ENCODE data around the gene GLTPD2.

GLTPD2 gene

GRCh38 chr17:4744999-4745969, 43.5 kb upstream of the GLTPD2 start:
- no peak overlapping the region for H3K9ac ChIP-seq (ENCODE audit: low read depth in 1 of 2, low read length in 2 of 2)
- no peak overlapping the region for H3K27ac ChIP-seq (ENCODE audit: low read depth, low read length)
- no peaks in the 10 kb centered on the region for H3K9me3 ChIP-seq (ENCODE audit: control insufficient read depth in 1 of 2, low read length in 2 of 2)
- no peak overlapping the region for H3K4me3 ChIP-seq (ENCODE audit: low read depth in 1 of 2, low read length in 2 of 2)
- H3K36me3 ChIP-seq (ENCODE audit: control insufficient read depth in 1 of 2, insufficient read depth in 2 of 2, low read length in 2 of 2), result no peaks in the 10 kb centered on the region
- no peaks in the 10 kb centered on the region for H3K4me1 ChIP-seq (ENCODE audit: control insufficient read depth in 1 of 2, insufficient read depth in 2 of 2, low read length in 2 of 2)
- peaks cover 3 to 4% of the 10 kb centered on the region in 2 donors for H3K27me3 ChIP-seq (ENCODE audit: control insufficient read depth in 1 of 2, insufficient read depth in 2 of 2, low read length in 2 of 2)

- H3K27me3 ChIP-seq (ENCODE audit: control insufficient read depth in 1 of 2, insufficient read depth in 2 of 2, low read length in 2 of 2), result peaks cover 3 to 4% of the 10 kb centered on the region in 2 donors
- no peak overlapping the region for H3K27ac ChIP-seq (ENCODE audit: low read depth, low read length)
Measured at GRCh38 chr17:4747847-4748246, 40.9 kb upstream of the GLTPD2 start.

GRCh38 chr17:4748686-4749085, 40.1 kb upstream of the GLTPD2 start:
- H3K27me3 ChIP-seq (ENCODE audit: control insufficient read depth in 1 of 2, insufficient read depth in 2 of 2, low read length in 2 of 2), result peaks cover 3 to 4% of the 10 kb centered on the region in 2 donors
- no peaks in the 10 kb centered on the region for H3K9me3 ChIP-seq (ENCODE audit: control insufficient read depth in 1 of 2, low read length in 2 of 2)
- H3K36me3 ChIP-seq (ENCODE audit: control insufficient read depth in 1 of 2, insufficient read depth in 2 of 2, low read length in 2 of 2), result no peaks in the 10 kb centered on the region
- no peaks in the 10 kb centered on the region for H3K4me1 ChIP-seq (ENCODE audit: control insufficient read depth in 1 of 2, insufficient read depth in 2 of 2, low read length in 2 of 2)
- no peak overlapping the region for H3K4me3 ChIP-seq (ENCODE audit: low read depth in 1 of 2, low read length in 2 of 2)
- H3K9ac ChIP-seq (ENCODE audit: low read depth in 1 of 2, low read length in 2 of 2), result no peak overlapping the region
- H3K27ac ChIP-seq (ENCODE audit: low read depth, low read length), result no peak overlapping the region

More at GRCh38 chr17:4747847-4748246, 40.9 kb upstream of the GLTPD2 start:
- Histone ChIP-seq H3K36me3 (ENCODE audit: control insufficient read depth in 1 of 2, insufficient read depth in 2 of 2, low read length in 2 of 2) (no peaks in the 10 kb centered on the region), H3K4me3 (ENCODE audit: low read depth in 1 of 2, low read length in 2 of 2) (no peak overlapping the region), H3K4me1 (ENCODE audit: control insufficient read depth in 1 of 2, insufficient read depth in 2 of 2, low read length in 2 of 2) (no peaks in the 10 kb centered on the region), H3K9ac (ENCODE audit: low read depth in 1 of 2, low read length in 2 of 2) (no peak overlapping the region), H3K9me3 (ENCODE audit: control insufficient read depth in 1 of 2, low read length in 2 of 2) (no peaks in the 10 kb centered on the region)

GRCh38 chr17:4750606-4751005, 38.2 kb upstream of the GLTPD2 start:
- Histone ChIP-seq H3K9ac (ENCODE audit: low read depth in 1 of 2, low read length in 2 of 2) (no peak overlapping the region), H3K27ac (ENCODE audit: low read depth, low read length) (no peak overlapping the region), H3K4me3 (ENCODE audit: low read depth in 1 of 2, low read length in 2 of 2) (no peak overlapping the region), H3K36me3 (ENCODE audit: control insufficient read depth in 1 of 2, insufficient read depth in 2 of 2, low read length in 2 of 2) (no peaks in the 10 kb centered on the region), H3K9me3 (ENCODE audit: control insufficient read depth in 1 of 2, low read length in 2 of 2) (no peaks in the 10 kb centered on the region), H3K4me1 (ENCODE audit: control insufficient read depth in 1 of 2, insufficient read depth in 2 of 2, low read length in 2 of 2) (no peaks in the 10 kb centered on the region), H3K27me3 (ENCODE audit: control insufficient read depth in 1 of 2, insufficient read depth in 2 of 2, low read length in 2 of 2) (peaks cover 0 to 3% of the 10 kb centered on the region in 2 donors)

- Histone ChIP-seq H3K36me3 (ENCODE audit: control insufficient read depth in 1 of 2, insufficient read depth in 2 of 2, low read length in 2 of 2) (no peaks in the 10 kb centered on the region), H3K4me3 (ENCODE audit: low read depth in 1 of 2, low read length in 2 of 2) (no peak overlapping the region), H3K9me3 (ENCODE audit: control insufficient read depth in 1 of 2, low read length in 2 of 2) (no peaks in the 10 kb centered on the region), H3K4me1 (ENCODE audit: control insufficient read depth in 1 of 2, insufficient read depth in 2 of 2, low read length in 2 of 2) (no peaks in the 10 kb centered on the region), H3K27ac (ENCODE audit: low read depth, low read length) (no peak overlapping the region), H3K27me3 (ENCODE audit: control insufficient read depth in 1 of 2, insufficient read depth in 2 of 2, low read length in 2 of 2) (peaks cover 0 to 3% of the 10 kb centered on the region in 2 donors), H3K9ac (ENCODE audit: low read depth in 1 of 2, low read length in 2 of 2) (no peak overlapping the region)
Measured at GRCh38 chr17:4751932-4752331, 36.8 kb upstream of the GLTPD2 start.

GRCh38 chr17:4753392-4753791, 35.4 kb upstream of the GLTPD2 start:
- peaks cover 0 to 3% of the 10 kb centered on the region in 2 donors for H3K27me3 ChIP-seq (ENCODE audit: control insufficient read depth in 1 of 2, insufficient read depth in 2 of 2, low read length in 2 of 2)
- H3K9me3 ChIP-seq (ENCODE audit: control insufficient read depth in 1 of 2, low read length in 2 of 2), result no peaks in the 10 kb centered on the region
- H3K4me1 ChIP-seq (ENCODE audit: control insufficient read depth in 1 of 2, insufficient read depth in 2 of 2, low read length in 2 of 2), result no peaks in the 10 kb centered on the region
- H3K4me3 ChIP-seq (ENCODE audit: low read depth in 1 of 2, low read length in 2 of 2), result no peak overlapping the region
- no peak overlapping the region for H3K9ac ChIP-seq (ENCODE audit: low read depth in 1 of 2, low read length in 2 of 2)
- no peak overlapping the region for H3K27ac ChIP-seq (ENCODE audit: low read depth, low read length)
- no peaks in the 10 kb centered on the region for H3K36me3 ChIP-seq (ENCODE audit: control insufficient read depth in 1 of 2, insufficient read depth in 2 of 2, low read length in 2 of 2)

GRCh38 chr17:4759776-4760236, 29.0 kb upstream of the GLTPD2 start:
- Histone ChIP-seq H3K27ac (ENCODE audit: low read depth, low read length) (no peak overlapping the region), H3K27me3 (ENCODE audit: control insufficient read depth in 1 of 2, insufficient read depth in 2 of 2, low read length in 2 of 2) (no peaks in the 10 kb centered on the region), H3K4me3 (ENCODE audit: low read depth in 1 of 2, low read length in 2 of 2) (no peak overlapping the region), H3K9ac (ENCODE audit: low read depth in 1 of 2, low read length in 2 of 2) (no peak overlapping the region), H3K4me1 (ENCODE audit: control insufficient read depth in 1 of 2, insufficient read depth in 2 of 2, low read length in 2 of 2) (no peaks in the 10 kb centered on the region), H3K9me3 (ENCODE audit: control insufficient read depth in 1 of 2, low read length in 2 of 2) (no peaks in the 10 kb centered on the region), H3K36me3 (ENCODE audit: control insufficient read depth in 1 of 2, insufficient read depth in 2 of 2, low read length in 2 of 2) (no peaks in the 10 kb centered on the region)

- H3K9ac ChIP-seq (ENCODE audit: low read depth in 1 of 2, low read length in 2 of 2), result no peak overlapping the region
- peaks cover 2 to 4% of the 10 kb centered on the region in 2 donors for H3K4me1 ChIP-seq (ENCODE audit: control insufficient read depth in 1 of 2, insufficient read depth in 2 of 2, low read length in 2 of 2)
- no peaks in the 10 kb centered on the region for H3K9me3 ChIP-seq (ENCODE audit: control insufficient read depth in 1 of 2, low read length in 2 of 2)
- no peaks in the 10 kb centered on the region for H3K36me3 ChIP-seq (ENCODE audit: control insufficient read depth in 1 of 2, insufficient read depth in 2 of 2, low read length in 2 of 2)
- H3K4me3 ChIP-seq (ENCODE audit: low read depth in 1 of 2, low read length in 2 of 2), result no peak overlapping the region
- H3K27ac ChIP-seq (ENCODE audit: low read depth, low read length), result no peak overlapping the region
- H3K27me3 ChIP-seq (ENCODE audit: control insufficient read depth in 1 of 2, insufficient read depth in 2 of 2, low read length in 2 of 2), result no peaks in the 10 kb centered on the region
Measured at GRCh38 chr17:4764595-4764994, 24.2 kb upstream of the GLTPD2 start.

DNA sequence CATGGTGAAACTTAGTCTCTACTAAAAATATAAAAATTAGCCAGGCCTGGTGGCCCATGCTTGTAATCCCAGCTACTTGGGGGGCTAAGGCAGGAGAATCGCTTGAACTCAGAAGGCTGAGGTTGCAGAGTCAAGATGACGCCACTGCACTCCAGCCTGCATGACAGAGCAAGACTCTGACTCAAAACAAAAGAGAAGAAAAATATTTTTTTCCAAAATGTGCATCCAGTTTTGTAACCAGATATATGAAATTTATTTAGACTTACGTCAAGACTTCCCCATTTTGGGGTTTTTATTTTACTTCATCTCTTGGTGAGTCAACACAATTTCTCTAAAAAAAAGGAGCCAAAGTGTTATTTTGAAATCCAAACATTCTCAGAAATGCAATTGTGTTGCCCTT, 22.6 kb upstream of the GLTPD2 start:
- H3K4me3 ChIP-seq (ENCODE audit: low read depth in 1 of 2, low read length in 2 of 2), result no peak overlapping the region
- H3K27ac ChIP-seq (ENCODE audit: low read depth, low read length), result no peak overlapping the region
- H3K9me3 ChIP-seq (ENCODE audit: control insufficient read depth in 1 of 2, low read length in 2 of 2), result no peaks in the 10 kb centered on the region
- peaks cover 12 to 15% of the 10 kb centered on the region in 2 donors for H3K4me1 ChIP-seq (ENCODE audit: control insufficient read depth in 1 of 2, insufficient read depth in 2 of 2, low read length in 2 of 2)
- H3K36me3 ChIP-seq (ENCODE audit: control insufficient read depth in 1 of 2, insufficient read depth in 2 of 2, low read length in 2 of 2), result no peaks in the 10 kb centered on the region
- no peaks in the 10 kb centered on the region for H3K27me3 ChIP-seq (ENCODE audit: control insufficient read depth in 1 of 2, insufficient read depth in 2 of 2, low read length in 2 of 2)
- H3K9ac ChIP-seq (ENCODE audit: low read depth in 1 of 2, low read length in 2 of 2), result no peak overlapping the region

GRCh38 chr17:4766723-4767122, 22.0 kb upstream of the GLTPD2 start:
- H3K27ac ChIP-seq (ENCODE audit: low read depth, low read length), result peak overlapping the region; percentile 32

More at GRCh38 chr17:4766723-4767122, 22.0 kb upstream of the GLTPD2 start:
- Histone ChIP-seq H3K36me3 (ENCODE audit: control insufficient read depth in 1 of 2, insufficient read depth in 2 of 2, low read length in 2 of 2) (no peaks in the 10 kb centered on the region), H3K4me1 (ENCODE audit: control insufficient read depth in 1 of 2, insufficient read depth in 2 of 2, low read length in 2 of 2) (peaks cover 12 to 20% of the 10 kb centered on the region in 2 donors), H3K4me3 (ENCODE audit: low read depth in 1 of 2, low read length in 2 of 2) (no peak overlapping the region), H3K9me3 (ENCODE audit: control insufficient read depth in 1 of 2, low read length in 2 of 2) (no peaks in the 10 kb centered on the region), H3K27me3 (ENCODE audit: control insufficient read depth in 1 of 2, insufficient read depth in 2 of 2, low read length in 2 of 2) (no peaks in the 10 kb centered on the region), H3K9ac (ENCODE audit: low read depth in 1 of 2, low read length in 2 of 2) (no peak overlapping the region)

Measured in duodenal mucosa (tissue), 2 donors.